ENCODE results near the gene PROB1.
A peak's percentile ranks its signal among the peaks of the same experiment; 100 is the strongest.
"Not testable (repeated sequence)": the region's sequence is repeated elsewhere in the genome, so short reads cannot be mapped to it uniquely, and the experiment has no call there.

PROB1 gene

DNA sequence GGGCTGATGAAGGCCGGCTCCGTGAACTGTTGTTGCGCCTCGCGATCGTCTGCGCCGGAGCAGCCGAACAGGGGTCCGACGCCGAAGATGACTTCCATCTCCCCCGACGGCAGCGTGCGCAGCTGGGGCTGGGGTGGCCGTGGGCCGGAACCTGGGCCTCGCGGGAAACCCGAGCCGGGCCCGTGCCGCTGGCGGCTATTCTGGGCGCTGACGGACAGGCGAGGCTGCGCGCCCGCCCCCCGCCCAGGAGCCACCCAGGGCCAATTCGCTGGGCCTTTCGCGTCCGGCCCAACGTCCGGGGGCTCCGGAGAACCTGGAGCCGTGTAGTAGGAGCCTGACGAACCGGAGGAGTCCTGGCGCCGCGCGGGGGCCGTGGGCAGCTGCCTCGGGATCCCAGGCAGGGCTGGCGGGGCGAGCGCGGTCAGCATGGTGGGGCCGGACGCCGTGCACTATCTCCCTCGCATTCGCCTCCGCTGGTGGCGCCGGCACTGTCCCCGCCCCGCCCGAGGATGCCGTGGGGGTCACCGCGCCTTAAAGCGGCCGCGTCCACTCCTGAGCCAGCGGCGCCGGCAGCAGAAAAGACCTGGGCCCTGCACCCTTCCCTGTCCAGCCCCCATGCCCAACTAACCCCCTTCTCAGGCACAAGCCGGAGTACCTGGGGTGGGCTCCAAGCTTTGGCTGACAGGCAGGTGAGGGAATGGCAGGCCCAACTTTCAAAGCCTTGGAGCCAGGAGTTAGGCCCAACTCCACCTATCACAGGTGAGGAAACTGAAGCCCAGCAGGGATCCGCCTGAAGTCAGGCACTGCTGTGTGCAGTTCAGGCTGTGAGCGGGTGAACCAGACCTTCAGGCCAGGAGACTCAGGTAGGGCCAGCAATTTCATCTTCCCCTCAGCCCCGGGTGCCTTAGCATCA, at the start of gene PROB1:
PROB1 (minus strand) TSS at position 451 of the 913 bp plus-strand sequence; CDS start at position 428, 23 bp downstream.
- DNase-seq (ENCODE audit: low read depth, low spot score) = no peak

GRCh38 chr5:139443831-139444453, 49.0 kb upstream of the PROB1 start:
- no peak for DNase-seq (ENCODE audit: low read depth, low spot score)

- DNase-seq (ENCODE audit: low read depth, low spot score) = not testable (repeated sequence)
These were observed 45.5 kb upstream of the PROB1 start for GRCh38 chr5:139440416-139440815.

- peak; percentile 67 for DNase-seq (ENCODE audit: low read depth, low spot score)
These were observed 44.4 kb upstream of the PROB1 start, which contains the start of gene DNAJC18 for GRCh38 chr5:139439013-139439903. Gene DNAJC18, minus strand, starts transcription at chr5:139439525. Its CDS starts 80 bp downstream, at chr5:139439445.

- DNase-seq (ENCODE audit: low read depth, low spot score) = no peak
These were observed 43.8 kb upstream of the PROB1 start for GRCh38 chr5:139438707-139439012.

DNA sequence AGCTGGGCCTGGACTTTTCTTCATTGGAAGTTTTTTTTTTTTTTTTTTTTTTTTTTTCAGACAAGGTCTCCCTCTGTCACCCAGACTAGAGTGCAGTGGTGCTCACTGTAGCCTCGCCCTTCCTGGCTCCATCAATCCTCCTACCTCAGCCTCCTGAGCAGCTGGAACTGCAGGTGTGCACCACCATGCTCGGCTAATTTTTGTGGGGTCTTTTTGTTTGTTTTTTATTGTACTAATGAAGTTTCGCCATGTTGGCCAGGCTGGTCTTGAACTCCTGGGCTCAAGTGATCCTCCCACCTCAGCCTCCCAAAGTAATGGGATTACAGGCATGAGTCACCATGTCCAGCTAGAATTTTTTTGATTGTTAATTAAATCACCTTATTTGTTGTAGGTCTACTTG, 40.8 kb upstream of the PROB1 start:
- DNase-seq (ENCODE audit: low read depth, low spot score) = no peak

- no peak for DNase-seq (ENCODE audit: low read depth, low spot score)
These were observed 36.8 kb upstream of the PROB1 start for GRCh38 chr5:139431706-139432105.

GRCh38 chr5:139430015-139430414, 35.1 kb upstream of the PROB1 start:
- DNase-seq (ENCODE audit: low read depth, low spot score) = no peak

DNA sequence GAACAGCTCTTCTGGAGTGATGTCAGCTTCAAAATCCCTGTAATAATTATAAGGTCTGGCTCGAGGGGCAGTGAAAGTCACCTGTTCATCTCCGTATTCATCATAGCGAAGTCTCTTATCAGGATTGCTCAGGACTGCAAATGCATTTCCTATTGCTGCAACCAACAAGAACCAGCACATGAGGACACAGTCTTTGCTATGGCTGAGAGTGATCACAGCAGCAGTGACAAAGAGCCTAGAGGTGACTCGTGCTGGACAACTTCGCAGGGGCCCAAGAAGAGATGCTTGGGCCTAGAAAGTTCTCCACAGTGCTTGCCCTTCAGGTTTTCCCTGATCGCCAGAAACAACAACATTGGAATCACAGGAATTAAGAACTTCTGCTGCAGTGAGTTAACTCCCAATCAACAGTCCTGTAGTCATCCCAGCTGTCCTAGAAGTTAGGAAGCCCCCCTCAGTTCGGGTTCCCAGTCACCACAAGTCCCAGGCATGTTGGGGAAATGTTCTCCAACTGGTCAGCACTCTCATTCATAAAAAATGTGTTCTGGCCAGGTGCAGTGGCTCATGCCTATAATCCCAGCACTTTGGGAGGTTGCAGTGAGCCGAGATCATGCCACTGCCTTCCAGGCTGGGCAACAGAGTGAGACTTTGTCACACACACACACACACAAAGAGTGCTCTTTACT, 31.4 kb upstream of the PROB1 start:
- no peak for DNase-seq (ENCODE audit: low read depth, low spot score)

DNA sequence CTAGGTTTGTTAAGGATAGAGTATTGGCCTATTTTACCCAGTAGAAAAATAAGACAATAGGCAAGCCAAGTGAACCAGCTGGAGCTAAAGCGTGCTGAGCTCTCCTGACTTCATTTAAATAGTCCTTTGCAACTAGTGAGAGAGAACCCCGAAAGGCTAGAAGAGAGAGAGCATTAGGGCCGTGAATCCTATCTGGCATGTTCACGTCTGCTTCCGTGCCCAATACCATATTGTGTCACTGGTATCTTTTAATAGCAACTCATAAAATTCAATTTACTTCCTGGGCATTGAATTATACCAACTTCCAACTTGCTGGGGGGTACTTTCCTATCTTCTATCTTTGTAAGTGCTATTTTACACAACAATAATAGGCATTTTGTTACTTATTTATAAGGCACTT, 30.6 kb upstream of the PROB1 start:
- no peak for DNase-seq (ENCODE audit: low read depth, low spot score)

GRCh38 chr5:139422307-139422893, 27.5 kb upstream of the PROB1 start:
- DNase-seq (ENCODE audit: low read depth, low spot score) = no peak

DNA sequence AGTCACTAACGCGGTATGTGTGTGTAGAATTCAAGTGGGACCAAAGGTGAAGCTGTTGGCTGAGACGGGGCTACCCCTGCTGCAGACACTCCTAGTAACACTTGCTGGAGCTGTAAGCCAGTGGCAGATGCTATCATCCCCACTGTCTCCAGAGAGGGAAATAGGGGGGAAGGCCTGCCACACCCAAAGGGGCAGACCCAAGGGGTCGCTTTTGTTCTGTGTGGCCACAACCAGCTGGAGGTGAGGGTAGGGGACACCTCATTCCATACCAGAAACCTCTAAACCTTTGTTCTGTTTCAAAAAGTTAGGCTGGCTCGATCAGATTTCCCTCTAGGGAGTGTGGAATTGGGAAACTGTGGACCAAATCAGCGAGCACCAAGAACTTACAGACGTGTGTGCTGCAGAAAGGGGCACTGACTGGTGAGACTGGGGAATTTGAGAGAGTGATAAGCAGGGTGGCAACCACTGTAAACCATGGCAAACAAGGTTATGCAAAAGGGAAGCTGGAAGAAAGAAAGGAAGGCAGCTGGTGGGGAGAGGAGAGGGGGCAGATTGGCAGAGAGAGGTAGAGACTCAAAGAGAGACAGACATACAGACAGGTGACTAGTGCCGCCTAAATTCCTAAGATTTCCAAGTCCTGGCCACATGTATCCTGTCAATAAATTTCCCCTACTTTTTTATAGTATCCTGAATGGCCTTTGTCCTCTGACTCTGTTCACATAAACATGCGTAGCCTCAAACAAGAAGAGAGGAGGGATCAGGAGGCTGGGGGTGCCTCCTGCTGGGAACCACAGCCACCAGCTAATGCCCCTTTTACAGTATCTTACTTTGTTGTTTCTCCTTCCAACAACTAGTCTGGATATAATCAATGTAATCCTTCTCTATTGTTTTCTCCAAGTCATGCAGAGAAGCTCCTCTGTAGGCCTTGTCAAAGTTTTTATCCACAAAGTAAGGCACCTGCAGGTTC, 24.6 kb upstream of the PROB1 start:
- no peak for DNase-seq (ENCODE audit: low read depth, low spot score)

DNA sequence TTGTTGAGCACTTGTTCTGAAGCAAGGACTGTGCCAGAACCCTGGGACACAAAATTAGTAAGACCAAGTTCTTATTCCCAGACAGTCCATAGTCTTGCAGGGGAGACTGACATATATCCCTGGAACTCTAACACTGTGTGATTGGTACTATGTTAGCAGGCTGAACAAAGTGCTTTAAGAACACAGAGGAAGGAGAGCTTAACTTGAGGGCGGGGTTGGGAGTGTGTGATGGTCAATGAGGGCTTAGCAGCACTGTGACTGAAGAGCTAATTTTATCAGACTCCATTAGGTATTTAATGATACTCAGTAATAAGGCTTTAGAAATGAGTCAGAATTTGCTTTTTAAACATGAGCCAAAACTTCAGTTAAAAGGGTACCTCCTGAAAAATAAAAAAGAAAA, 23.9 kb upstream of the PROB1 start:
- DNase-seq (ENCODE audit: low read depth, low spot score) = no peak

- no peak for DNase-seq (ENCODE audit: low read depth, low spot score)
These were observed 22.3 kb upstream of the PROB1 start for GRCh38 chr5:139417214-139417613.

- no peak for DNase-seq (ENCODE audit: low read depth, low spot score)
These were observed 21.7 kb upstream of the PROB1 start for GRCh38 chr5:139416651-139417050.

DNA sequence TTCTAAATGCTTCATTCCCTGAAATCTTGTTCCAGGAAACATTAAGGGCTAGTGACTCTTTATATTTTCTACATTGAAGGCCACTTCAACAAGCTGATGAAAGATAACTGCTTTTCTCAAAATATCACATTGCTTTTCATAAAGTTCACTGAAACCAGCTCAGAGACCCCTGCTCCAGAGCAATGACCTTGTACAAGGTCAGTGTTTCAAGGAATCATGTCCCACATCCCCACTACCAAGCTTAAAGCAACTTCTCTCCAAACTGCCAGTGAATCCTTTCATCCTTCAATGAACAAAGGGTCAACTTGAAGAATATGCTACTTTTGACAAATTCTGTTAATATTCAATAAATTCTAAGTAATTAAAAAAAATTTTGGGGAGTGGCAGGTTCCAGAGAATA, 21.0 kb upstream of the PROB1 start:
- DNase-seq (ENCODE audit: low read depth, low spot score) = no peak

DNA sequence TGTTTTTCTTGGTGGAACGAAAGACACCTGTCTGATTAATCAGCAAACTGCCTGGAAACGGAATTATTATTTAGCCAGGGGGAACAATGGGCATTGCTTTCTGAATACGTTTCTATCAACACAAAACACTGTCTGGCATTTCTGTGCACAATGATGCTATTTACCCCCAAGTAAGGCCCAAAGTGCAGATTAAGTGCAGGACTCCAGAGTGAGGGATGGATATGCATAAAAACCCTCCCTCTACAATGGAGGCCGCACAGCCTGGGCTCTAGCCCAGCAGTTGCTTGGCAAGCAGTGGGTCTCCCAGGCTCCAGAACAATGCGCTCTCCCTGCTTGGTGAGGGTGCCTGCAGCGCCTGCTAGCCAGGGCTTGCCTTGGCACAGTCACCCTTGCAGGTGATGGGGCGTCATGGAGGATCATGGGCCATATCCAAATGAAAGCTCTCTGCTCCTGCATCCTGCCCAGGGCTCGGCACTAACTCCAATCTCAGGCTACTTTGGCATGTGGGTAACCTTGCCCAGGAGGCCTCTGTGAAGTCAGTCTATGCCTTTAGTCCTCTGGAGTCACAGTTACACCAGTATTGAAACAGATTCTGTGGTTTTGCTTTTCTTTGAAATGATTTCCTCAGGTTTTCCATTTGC, 20.4 kb upstream of the PROB1 start:
- DNase-seq (ENCODE audit: low read depth, low spot score) = no peak

DNA sequence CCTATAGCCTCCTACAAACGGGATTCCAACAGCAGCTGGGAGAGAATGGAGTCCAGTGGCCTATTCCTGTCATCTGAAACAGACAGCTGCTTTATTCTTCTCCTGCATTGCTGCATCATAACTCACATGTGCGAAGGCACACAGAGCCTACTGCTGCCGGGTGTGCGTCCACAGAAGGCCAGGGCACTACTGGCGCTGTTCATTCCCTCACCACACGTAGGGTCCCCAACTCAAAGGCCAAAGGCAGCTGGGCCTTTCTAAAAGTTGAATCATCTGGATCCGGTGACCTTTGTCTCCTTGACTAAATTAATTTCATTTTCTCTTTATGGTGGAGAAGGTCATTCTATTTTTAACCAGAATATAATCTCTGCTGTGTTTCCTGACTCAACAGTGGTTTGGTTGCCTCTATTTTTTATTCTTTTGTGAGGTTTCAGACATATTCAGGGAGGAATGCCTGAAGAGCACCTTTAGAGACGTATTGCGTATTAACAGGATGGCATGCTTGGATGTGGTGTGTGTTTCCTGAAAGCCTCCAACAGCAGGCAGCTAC, 19.8 kb upstream of the PROB1 start:
- DNase-seq (ENCODE audit: low read depth, low spot score) = no peak

GRCh38 chr5:139413963-139414362, 19.1 kb upstream of the PROB1 start:
- no peak for DNase-seq (ENCODE audit: low read depth, low spot score)

Data from brain pericyte (primary cell).